H1 (cell line): ENCODE results near the gene TTLL5. TPM values are rescaled to one million over a fixed set of nuclear protein-coding genes. Genes with fewer than 3 reads are reported as not detected.

Source experiments
- CTCF ChIA-PET: fragments of 300-600 bp; sonication (Branson Sonifier 250); formaldehyde crosslinking; loops from one replicate; lab custom pipeline; 2021; ENCODE audit not compliant: partially characterized antibody; lab: Charles Lee
- POLR2A ChIA-PET: fragments of 300-600 bp; sonication (Branson Sonifier 250); formaldehyde crosslinking; loops from one replicate; lab custom pipeline; 2021; ENCODE audit warnings: inconsistent platforms; ENCODE audit not compliant: partially characterized antibody; lab: Charles Lee
- DNase-seq, 2 experiments: peaks; one replicate each; pipeline versions ENCODE4 v3.0.0 to v3.0.0-alpha.2; 2010 to 2022; ENCODE audit warnings: low spot score in 2 of 2, low read depth in 1 of 2, mixed read lengths in 1 of 2
- FAIRE-seq: peaks from 2 replicates; lab custom pipeline; 2011; peaks lifted over from hg19 to GRCh38; lab: Jason Lieb, UNC
- H2AFZ ChIP-seq: 2 replicates; pipeline ENCODE4 v1.8.1; 2012; ENCODE audit warnings: low read length, inconsistent platforms
- H2AK5ac ChIP-seq: 2 replicates; pipeline ENCODE4 v1.6.1; 2013; ENCODE audit warnings: low read depth, low read length
- H2BK120ac ChIP-seq: replicated peaks from 2 replicates; pipeline ENCODE3; 2013; ENCODE audit warnings: low read depth, low read length, inconsistent platforms
- H2BK12ac ChIP-seq: 2 replicates; pipeline ENCODE4 v1.6.1; 2013; ENCODE audit warnings: low read depth, low read length
- H2BK15ac ChIP-seq: 2 replicates; pipeline ENCODE4 v1.6.1; 2013; ENCODE audit warnings: low read length
- H2BK20ac ChIP-seq: 2 replicates; pipeline ENCODE4 v1.6.1; 2013; ENCODE audit warnings: low read length
- H2BK5ac ChIP-seq: 2 replicates; pipeline ENCODE4 v1.6.1; 2013; ENCODE audit warnings: low read depth, low read length
- H3K14ac ChIP-seq: 2 replicates; pipeline ENCODE4 v1.6.1; 2013; ENCODE audit warnings: inconsistent platforms; ENCODE audit not compliant: insufficient read length
- H3K18ac ChIP-seq: 2 replicates; pipeline ENCODE4 v1.6.1; 2013; ENCODE audit warnings: low read length; ENCODE audit errors: extremely low read depth
- H3K23ac ChIP-seq: 2 replicates; pipeline ENCODE4 v1.6.1; 2013; ENCODE audit warnings: inconsistent platforms; ENCODE audit not compliant: insufficient read length
- H3K23me2 ChIP-seq: 2 replicates; pipeline ENCODE4 v1.6.1; 2013; ENCODE audit warnings: low read depth, low read length
- H3K27ac ChIP-seq: 2 replicates; pipeline ENCODE4 v1.6.1; 2011; ENCODE audit warnings: low read depth, low read length, inconsistent platforms
- H3K27me3 ChIP-seq, 4 experiments: replicated peaks in 1 of 4; 1 replicate in 1 of 4; 2 replicates in 3 of 4; pipeline versions ENCODE4 v1.6.1 to v1.8.1; 2011 to 2013; ENCODE audit warnings: low read length in 3 of 4, mild to moderate bottlenecking in 3 of 4, inconsistent platforms in 2 of 4, mixed read lengths in 2 of 4, moderate library complexity in 1 of 4; ENCODE audit not compliant: control insufficient read depth in 3 of 4, insufficient read depth in 3 of 4; ENCODE audit errors: extremely low read depth in 1 of 4
- H3K36me3 ChIP-seq, 4 experiments: 2 replicates each; pipeline versions ENCODE4 v1.6.1 to v1.8.1; 2011 to 2013; ENCODE audit warnings: mild to moderate bottlenecking in 4 of 4, low read length in 3 of 4, moderate library complexity in 2 of 4, control low read depth in 1 of 4, inconsistent platforms in 1 of 4; ENCODE audit not compliant: insufficient read depth in 4 of 4, control insufficient read depth in 2 of 4
- H3K4ac ChIP-seq: replicated peaks from 2 replicates; pipeline ENCODE3; 2013; ENCODE audit warnings: low read length, low read depth, mixed read lengths, inconsistent platforms; ENCODE audit not compliant: insufficient read length
- H3K4me1 ChIP-seq, 4 experiments: replicated peaks in 1 of 4; 1 replicate in 1 of 4; 2 replicates in 3 of 4; pipeline versions ENCODE4 v1.6.1 to v1.8.1; 2011 to 2013; ENCODE audit warnings: low read length in 3 of 4, inconsistent platforms in 2 of 4, mixed read lengths in 1 of 4; ENCODE audit not compliant: insufficient read depth in 4 of 4, control insufficient read depth in 3 of 4
- H3K4me2 ChIP-seq, 2 experiments: 2 replicates each; pipeline versions ENCODE4 v1.6.1 to v1.8.1; 2011 to 2013; ENCODE audit warnings: low read depth in 2 of 2, low read length in 2 of 2, control low read depth in 1 of 2, inconsistent platforms in 1 of 2, mild to moderate bottlenecking in 1 of 2; ENCODE audit not compliant: insufficient read depth in 1 of 2
- H3K4me3 ChIP-seq, 4 experiments: fragments of 200-600, 300-600 bp in 1 of 4; sonication (generic), shearing (Covaris generic), sonication (Bioruptor Twin) in 1 of 4; 2 replicates each; pipeline versions ENCODE4 v1.5.1 to v1.8.1; 2011 to 2016; ENCODE audit warnings: low read length in 4 of 4, low read depth in 3 of 4, control low read depth in 2 of 4, inconsistent platforms in 2 of 4, mild to moderate bottlenecking in 2 of 4, mixed read lengths in 1 of 4, moderate library complexity in 1 of 4; ENCODE audit not compliant: insufficient read depth in 2 of 4; ENCODE audit errors: extremely low read depth in 1 of 4
- H3K56ac ChIP-seq: replicated peaks from 2 replicates; pipeline ENCODE3; 2013; ENCODE audit warnings: low read depth, mild to moderate bottlenecking, mixed read lengths, low read length, inconsistent platforms; ENCODE audit not compliant: insufficient read length
- H3K79me1 ChIP-seq: 2 replicates; pipeline ENCODE4 v1.6.1; 2013; ENCODE audit warnings: low read depth, low read length, control low read depth
- H3K79me2 ChIP-seq, 2 experiments: 2 replicates each; pipeline versions ENCODE4 v1.6.1 to v1.8.1; 2012 to 2013; ENCODE audit warnings: low read length in 2 of 2, mild to moderate bottlenecking in 2 of 2, inconsistent platforms in 1 of 2; ENCODE audit not compliant: insufficient read depth in 2 of 2, control insufficient read depth in 1 of 2
- H3K9ac ChIP-seq, 4 experiments: replicated peaks in 1 of 4; 1 replicate in 1 of 4; 2 replicates in 3 of 4; pipeline versions ENCODE4 v1.6.1 to v1.8.1; 2011 to 2013; ENCODE audit warnings: low read depth in 3 of 4, low read length in 3 of 4, control low read depth in 2 of 4, mild to moderate bottlenecking in 2 of 4, moderate library complexity in 2 of 4, inconsistent platforms in 1 of 4; ENCODE audit errors: extremely low read depth in 1 of 4
- H3K9me3 ChIP-seq, 2 experiments: 2 replicates each; pipeline versions ENCODE4 v1.6.1 to v1.8.1; 2012 to 2013; ENCODE audit warnings: mild to moderate bottlenecking in 2 of 2, moderate library complexity in 2 of 2, control low read depth in 1 of 2, inconsistent platforms in 1 of 2, low read depth in 1 of 2, low read length in 1 of 2, mixed read lengths in 1 of 2; ENCODE audit not compliant: insufficient read depth in 2 of 2
- H4K20me1 ChIP-seq, 2 experiments: replicated peaks in 1 of 2; 2 replicates each; pipeline versions ENCODE3 to v1.8.1; 2011 to 2013; ENCODE audit warnings: inconsistent platforms in 2 of 2, low read length in 2 of 2, mild to moderate bottlenecking in 1 of 2; ENCODE audit not compliant: insufficient read depth in 2 of 2, control insufficient read depth in 1 of 2
- H4K5ac ChIP-seq: 2 replicates; pipeline ENCODE4 v1.6.1; 2013; ENCODE audit warnings: low read length, low read depth, mixed read lengths, inconsistent platforms; ENCODE audit not compliant: insufficient read length
- H4K8ac ChIP-seq: 2 replicates; pipeline ENCODE4 v1.8.0; 2013; ENCODE audit warnings: mild to moderate bottlenecking, moderate library complexity, low read length, inconsistent platforms; ENCODE audit not compliant: insufficient read depth; ENCODE audit errors: extremely low read depth
- H4K91ac ChIP-seq: replicated peaks from 2 replicates; pipeline ENCODE3; 2013; ENCODE audit warnings: low read length, mixed read lengths, inconsistent platforms; ENCODE audit not compliant: insufficient read length
- BRCA1 ChIP-seq: IDR thresholded peaks from 2 replicates; pipeline ENCODE4 v1.6.1; 2012; ENCODE audit warnings: low read depth, low read length, improper control_type of control experiment
- JUN ChIP-seq: IDR thresholded peaks from 2 replicates; pipeline ENCODE4 v1.6.1; 2011; ENCODE audit warnings: low read depth, mild to moderate bottlenecking, improper control_type of control experiment, low read length
- NANOG ChIP-seq: IDR thresholded peaks from 2 replicates; pipeline ENCODE4 v1.6.1; 2011; ENCODE audit warnings: low read length, low read depth, mild to moderate bottlenecking, inconsistent platforms; ENCODE audit not compliant: insufficient read depth, poor library complexity, severe bottlenecking
- NRF1 ChIP-seq: IDR thresholded peaks from 2 replicates; pipeline ENCODE4 v1.6.1; 2011; ENCODE audit warnings: mild to moderate bottlenecking, low read depth, low read length, improper control_type of control experiment
- PHF8 ChIP-seq: fragments of 200-600 bp; sonication (generic); conservative IDR thresholded peaks from 2 replicates; pipeline ENCODE4 v1.7.1; 2012; ENCODE audit warnings: low read depth, mild to moderate bottlenecking, inconsistent platforms, low read length, moderate library complexity
- RNF2 ChIP-seq: fragments of 200-900, 300-1000 bp; sonication (generic); IDR thresholded peaks from 2 replicates; pipeline ENCODE4 v1.7.1; 2016; ENCODE audit warnings: borderline replicate concordance, low read depth, mild to moderate bottlenecking, antibody characterized with exemption, low read length; ENCODE audit not compliant: poor library complexity, severe bottlenecking; ENCODE audit errors: missing control alignments
- RXRA ChIP-seq: IDR thresholded peaks from 2 replicates; pipeline ENCODE4 v1.6.1; 2011; ENCODE audit warnings: low read depth, mild to moderate bottlenecking, low read length, moderate library complexity; ENCODE audit not compliant: insufficient read depth
- SAP30 ChIP-seq: fragments of 300-600 bp; sonication (generic); IDR thresholded peaks from 2 replicates; pipeline ENCODE4 v1.7.1; 2012; ENCODE audit warnings: low read length, moderate library complexity, mild to moderate bottlenecking, inconsistent platforms; ENCODE audit not compliant: insufficient read depth, insufficient replicate concordance
- SP4 ChIP-seq: IDR thresholded peaks from 2 replicates; pipeline ENCODE4 v1.6.1; 2012; ENCODE audit warnings: low read length, inconsistent platforms
- TBP ChIP-seq: IDR thresholded peaks from 2 replicates; pipeline ENCODE4 v1.6.1; 2011; ENCODE audit warnings: low read depth, low read length, improper control_type of control experiment
- TEAD4 ChIP-seq: IDR thresholded peaks from 2 replicates; pipeline ENCODE4 v1.6.1; 2012; ENCODE audit warnings: low read depth, low read length, inconsistent platforms, mixed read lengths
- YY1 ChIP-seq: IDR thresholded peaks from 2 replicates; pipeline ENCODE4 v1.6.1; 2011; ENCODE audit warnings: low read depth, mild to moderate bottlenecking, low read length
- WGBS, 2 experiments: shearing (Covaris generic) in 1 of 2; methylation state at CpG; one replicate each; pipeline versions ENCODE4 v1.1.6 to v1.1.7; 2013 to 2015; ENCODE audit warnings: low lambda C conversion rate in 2 of 2, mixed read lengths in 2 of 2, inconsistent platforms in 1 of 2, low coverage in 1 of 2, missing lambda C conversion rate in 1 of 2; ENCODE audit not compliant: insufficient replicate concordance in 2 of 2, insufficient coverage in 1 of 2, insufficient read length in 1 of 2; ENCODE audit errors: extremely low coverage in 1 of 2, missing lambda C conversion rate in 1 of 2; 5-methylcytosine and 5-hydroxymethylcytosine counted together
- polyA plus RNA-seq, 7 experiments: library from polyadenylated mRNA; depleted of rRNA in 3 of 7; stranded (reverse) in 5 of 7; unstranded in 2 of 7; fragments of >200 nt in 5 of 7; fragments of 200-250 nt in 2 of 7; gene quantifications; 1 replicate in 5 of 7; 2 replicates in 1 of 7; 4 replicates in 1 of 7; pipeline versions ENCODE4 v1.2.1 to v1.2.3, GENCODE V29; 2011 to 2013; ENCODE audit warnings: missing spikeins in 2 of 7, mixed read lengths in 2 of 7
- total RNA-seq: library from RNA; stranded (reverse); fragmentation: NEBNext Ultra II Directional; extraction: Animal tissue kit (Norgen Biotek cat#: 25700); gene quantifications from 2 replicates; pipeline ENCODE4 v1.2.1, GENCODE V29; 2021
- TF ChIP-seq, protein P1 (sequence below): IDR thresholded peaks from 2 replicates; pipeline ENCODE4 v1.6.1; 2012; ENCODE audit warnings: low read length, inconsistent platforms

TTLL5 gene
- total and polyA plus RNA-seq, 2 of the 8 experiments (the other 6 are each of a cell fraction or from before 2014, with no cell fraction given): 16.1 to 45.9 TPM

GRCh38 chr14:75996488-75996887 is 335.4 kb downstream of the TTLL5 start:
- Histone ChIP-seq H2BK120ac (no peak overlapping the region), H3K4me3 (no peak overlapping the region), H2BK5ac (no peak overlapping the region), H3K4me1 (no peaks in the 10 kb centered on the region), H3K27me3 (no peaks in the 10 kb centered on the region), H3K79me2 (no peaks in the 10 kb centered on the region), H3K18ac (no peak overlapping the region), H2BK15ac (no peak overlapping the region), H3K4ac (no peak overlapping the region), H3K27ac (no peak overlapping the region), H2AK5ac (no peak overlapping the region), H2BK20ac (no peak overlapping the region), H4K20me1 (peaks cover 0 to 2% of the 10 kb centered on the region in 2 experiments), H3K14ac (no peak overlapping the region), H3K23ac (no peak overlapping the region), H3K79me1 (no peaks in the 10 kb centered on the region), H2BK12ac (no peak overlapping the region), H3K9me3 (no peaks in the 10 kb centered on the region), H3K36me3 (peaks cover 0 to 6% (median 0%) of the 10 kb centered on the region in 4 experiments; a peak in 4 of 8 replicates), H3K23me2 (no peaks in the 10 kb centered on the region), H4K91ac (no peak overlapping the region), H3K4me2 (no peak overlapping the region), H4K8ac (no peak overlapping the region), H4K5ac (no peak overlapping the region), H2AFZ (no peak overlapping the region), H3K56ac (no peak overlapping the region), H3K9ac (no peak overlapping the region)
- CTCF ChIA-PET: no interaction called here
- 87% methylated on average over 1 of the region's 1 CpG; no CpG with 5 or more reads in 1 of the 2 experiments for WGBS, 2 experiments
- FAIRE-seq (no peak), DNase-seq (no peak)
- POLR2A ChIA-PET: interaction anchor here (1.3 kb wide), 1 partner anchor 14 kb away, joined by 3 read pairs; no protein-coding TSS in a partner anchor
- no peak for TF ChIP-seq TBP
- TF ChIP-seq SP4: no peak
- TF ChIP-seq SAP30: no peak
- no peak for TF ChIP-seq PHF8
- TF ChIP-seq YY1: no peak
- TF ChIP-seq NANOG: no peak
- TF ChIP-seq BRCA1: no peak
- TF ChIP-seq TEAD4: no peak
- no peak for TF ChIP-seq RNF2
- no peak for TF ChIP-seq NRF1
- no peak for TF ChIP-seq RXRA
- TF ChIP-seq, protein P1, sequence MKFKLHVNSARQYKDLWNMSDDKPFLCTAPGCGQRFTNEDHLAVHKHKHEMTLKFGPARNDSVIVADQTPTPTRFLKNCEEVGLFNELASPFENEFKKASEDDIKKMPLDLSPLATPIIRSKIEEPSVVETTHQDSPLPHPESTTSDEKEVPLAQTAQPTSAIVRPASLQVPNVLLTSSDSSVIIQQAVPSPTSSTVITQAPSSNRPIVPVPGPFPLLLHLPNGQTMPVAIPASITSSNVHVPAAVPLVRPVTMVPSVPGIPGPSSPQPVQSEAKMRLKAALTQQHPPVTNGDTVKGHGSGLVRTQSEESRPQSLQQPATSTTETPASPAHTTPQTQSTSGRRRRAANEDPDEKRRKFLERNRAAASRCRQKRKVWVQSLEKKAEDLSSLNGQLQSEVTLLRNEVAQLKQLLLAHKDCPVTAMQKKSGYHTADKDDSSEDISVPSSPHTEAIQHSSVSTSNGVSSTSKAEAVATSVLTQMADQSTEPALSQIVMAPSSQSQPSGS: no peak
- TF ChIP-seq JUN: no peak
